ENCODE results near the gene TOMM20L.
A peak's percentile ranks its signal among the peaks of the same experiment; 100 is the strongest.

Gene TOMM20L

GRCh38 chr14:58427281-58428117 is 31.8 kb downstream of the TOMM20L start, which contains the start of the genes KIAA0586 and TIMM9:
Gene KIAA0586, plus strand, starts transcription at chr14:58427719. Its CDS starts 546 bp downstream, at chr14:58428265.
Gene TIMM9, minus strand, starts transcription at chr14:58427531. Its CDS starts 15,586 bp downstream, at chr14:58411945.
- no peak for TF ChIP-seq CTCF (conservative IDR thresholded peaks at IDR 0.05; ENCODE audit: low read depth, low read length)
- DNase-seq (ENCODE audit: low read depth), result peak; percentile 99
- peak within 1 kb of the TSS; percentile 74 for H3K4me3 ChIP-seq (ENCODE audit: low read depth, low read length)

GRCh38 chr14:58428118-58428683 is 32.5 kb downstream of the TOMM20L start:
- TF ChIP-seq CTCF (conservative IDR thresholded peaks at IDR 0.05; ENCODE audit: low read depth, low read length), result no peak
- DNase-seq (ENCODE audit: low read depth), result peak; percentile 69
- peak overlapping the region; percentile 74 for H3K4me3 ChIP-seq (ENCODE audit: low read depth, low read length)

- TF ChIP-seq CTCF (conservative IDR thresholded peaks at IDR 0.05; ENCODE audit: low read depth, low read length), result no peak
- peak; percentile 54 for DNase-seq (ENCODE audit: low read depth)
- no peak overlapping the region for H3K4me3 ChIP-seq (ENCODE audit: low read depth, low read length)
Measured at GRCh38 chr14:58430156-58430555, 34.4 kb downstream of the TOMM20L start.

- H3K4me3 ChIP-seq (ENCODE audit: low read depth, low read length), result no peak overlapping the region
- TF ChIP-seq CTCF (conservative IDR thresholded peaks at IDR 0.05; ENCODE audit: low read depth, low read length), result no peak
- DNase-seq (ENCODE audit: low read depth), result no peak
Measured at GRCh38 chr14:58439476-58439875, 43.7 kb downstream of the TOMM20L start.

- H3K4me3 ChIP-seq (ENCODE audit: low read depth, low read length), result no peak overlapping the region
- no peak for TF ChIP-seq CTCF (conservative IDR thresholded peaks at IDR 0.05; ENCODE audit: low read depth, low read length)
- DNase-seq (ENCODE audit: low read depth), result no peak
Measured at GRCh38 chr14:58444627-58445026, 48.9 kb downstream of the TOMM20L start.

GRCh38 chr14:58455593-58456265 is 60.0 kb downstream of the TOMM20L start:
- TF ChIP-seq CTCF (conservative IDR thresholded peaks at IDR 0.05; ENCODE audit: low read depth, low read length), result no peak
- H3K4me3 ChIP-seq (ENCODE audit: low read depth, low read length), result no peak overlapping the region
- DNase-seq (ENCODE audit: low read depth), result no peak
